OCI-LY7 (cell line): Measurements from ENCODE around the gene KEL.

Experiments
- EZH2phosphoT487 ChIP-seq: fragments of 200-600 bp; sonication (generic); IDR thresholded peaks from 2 replicates; pipeline ENCODE4 v1.6.1; 2018; ENCODE audit warnings: low read depth, borderline replicate concordance, mild to moderate bottlenecking, mixed run types, antibody characterized with exemption, low read length, moderate library complexity, mixed read lengths
- TF ChIP-seq, protein P1 (sequence below): fragments of 200-600 bp; sonication (generic); conservative IDR thresholded peaks from 2 replicates; pipeline ENCODE4 v1.5.1; 2014; ENCODE audit warnings: mild to moderate bottlenecking, antibody characterized with exemption, low read length, moderate library complexity, mixed read lengths

- TF ChIP-seq, protein P1, sequence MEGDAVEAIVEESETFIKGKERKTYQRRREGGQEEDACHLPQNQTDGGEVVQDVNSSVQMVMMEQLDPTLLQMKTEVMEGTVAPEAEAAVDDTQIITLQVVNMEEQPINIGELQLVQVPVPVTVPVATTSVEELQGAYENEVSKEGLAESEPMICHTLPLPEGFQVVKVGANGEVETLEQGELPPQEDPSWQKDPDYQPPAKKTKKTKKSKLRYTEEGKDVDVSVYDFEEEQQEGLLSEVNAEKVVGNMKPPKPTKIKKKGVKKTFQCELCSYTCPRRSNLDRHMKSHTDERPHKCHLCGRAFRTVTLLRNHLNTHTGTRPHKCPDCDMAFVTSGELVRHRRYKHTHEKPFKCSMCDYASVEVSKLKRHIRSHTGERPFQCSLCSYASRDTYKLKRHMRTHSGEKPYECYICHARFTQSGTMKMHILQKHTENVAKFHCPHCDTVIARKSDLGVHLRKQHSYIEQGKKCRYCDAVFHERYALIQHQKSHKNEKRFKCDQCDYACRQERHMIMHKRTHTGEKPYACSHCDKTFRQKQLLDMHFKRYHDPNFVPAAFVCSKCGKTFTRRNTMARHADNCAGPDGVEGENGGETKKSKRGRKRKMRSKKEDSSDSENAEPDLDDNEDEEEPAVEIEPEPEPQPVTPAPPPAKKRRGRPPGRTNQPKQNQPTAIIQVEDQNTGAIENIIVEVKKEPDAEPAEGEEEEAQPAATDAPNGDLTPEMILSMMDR: no peak
- TF ChIP-seq EZH2phosphoT487: no peak
Observed at GRCh38 chr7:142984297-142984696, 22.1 kb upstream of the KEL start.
